Cerebellar cortex (tissue), 1 donor: Measurements from ENCODE around the gene GADD45GIP1.
"Not testable (repeated sequence)": the region's sequence is repeated elsewhere in the genome, so short reads cannot be mapped to it uniquely, and the experiment has no call there.

Experiments used
- DNase-seq: peaks from one replicate; pipeline ENCODE4 v3.0.0-alpha.2; 2015; ENCODE audit warnings: low spot score

GADD45GIP1 gene

GRCh38 chr19:12957389-12957952, 448 bp upstream of the GADD45GIP1 start:
- not testable (repeated sequence) for DNase-seq

- no peak for DNase-seq
These were observed 1.0 kb downstream of the GADD45GIP1 start for GRCh38 chr19:12955996-12956395.

GRCh38 chr19:12955575-12955974, 1.4 kb downstream of the GADD45GIP1 start:
- not testable (repeated sequence) for DNase-seq

GRCh38 chr19:12954612-12954962, 2.4 kb downstream of the GADD45GIP1 start:
- no peak for DNase-seq

- DNase-seq, result peak; percentile 35
These were observed 3.0 kb downstream of the GADD45GIP1 start for GRCh38 chr19:12953799-12954611.

GRCh38 chr19:12953138-12953798, 3.8 kb downstream of the GADD45GIP1 start:
- peak; percentile 87 for DNase-seq

- DNase-seq, result no peak
These were observed 4.4 kb downstream of the GADD45GIP1 start for GRCh38 chr19:12952488-12953137.

- not testable (repeated sequence) for DNase-seq
These were observed 5.0 kb downstream of the GADD45GIP1 start for GRCh38 chr19:12952050-12952449.

- no peak for DNase-seq
These were observed 7.4 kb downstream of the GADD45GIP1 start for GRCh38 chr19:12949363-12950283.

- no peak for DNase-seq
These were observed 8.2 kb downstream of the GADD45GIP1 start for GRCh38 chr19:12948612-12949362.

GRCh38 chr19:12947702-12948611, 9.1 kb downstream of the GADD45GIP1 start:
- DNase-seq, result no peak

- no peak for DNase-seq
These were observed 10.1 kb downstream of the GADD45GIP1 start for GRCh38 chr19:12946731-12947496.

- DNase-seq, result peak; percentile 69
These were observed 10.8 kb downstream of the GADD45GIP1 start for GRCh38 chr19:12946092-12946721.

- DNase-seq, result peak; percentile 96
These were observed 11.4 kb downstream of the GADD45GIP1 start, which contains the start of gene RAD23A for GRCh38 chr19:12945479-12946091. Gene RAD23A (plus strand): TSS chr19:12945862. CDS start chr19:12945949, 87 bp downstream.

- DNase-seq, result peak; percentile 37
These were observed 12.8 kb downstream of the GADD45GIP1 start for GRCh38 chr19:12944104-12944674.

GRCh38 chr19:12943437-12944044, 13.5 kb downstream of the GADD45GIP1 start:
- DNase-seq, result peak; percentile 24

- no peak for DNase-seq
These were observed 16.1 kb downstream of the GADD45GIP1 start for GRCh38 chr19:12940897-12941296.
